AG09309 (cell line): Measurements from ENCODE around the gene A2M.

Source experiments
- DNase-seq: peaks from one replicate; pipeline ENCODE4 v3.0.0-alpha.2; 2010; ENCODE audit warnings: low read depth
- H3K4me3 ChIP-seq: 2 replicates; pipeline ENCODE4 v1.5.1; 2011; ENCODE audit warnings: mild to moderate bottlenecking, low read depth, low read length, moderate library complexity; ENCODE audit not compliant: control insufficient read depth
- TF ChIP-seq, protein P1 (sequence below): IDR thresholded peaks from 2 replicates; pipeline ENCODE4 v1.5.1; 2011; ENCODE audit warnings: mild to moderate bottlenecking, low read depth, low read length, inconsistent platforms; ENCODE audit not compliant: insufficient read depth, control insufficient read depth; ENCODE audit errors: missing control alignments

Gene A2M

DNA sequence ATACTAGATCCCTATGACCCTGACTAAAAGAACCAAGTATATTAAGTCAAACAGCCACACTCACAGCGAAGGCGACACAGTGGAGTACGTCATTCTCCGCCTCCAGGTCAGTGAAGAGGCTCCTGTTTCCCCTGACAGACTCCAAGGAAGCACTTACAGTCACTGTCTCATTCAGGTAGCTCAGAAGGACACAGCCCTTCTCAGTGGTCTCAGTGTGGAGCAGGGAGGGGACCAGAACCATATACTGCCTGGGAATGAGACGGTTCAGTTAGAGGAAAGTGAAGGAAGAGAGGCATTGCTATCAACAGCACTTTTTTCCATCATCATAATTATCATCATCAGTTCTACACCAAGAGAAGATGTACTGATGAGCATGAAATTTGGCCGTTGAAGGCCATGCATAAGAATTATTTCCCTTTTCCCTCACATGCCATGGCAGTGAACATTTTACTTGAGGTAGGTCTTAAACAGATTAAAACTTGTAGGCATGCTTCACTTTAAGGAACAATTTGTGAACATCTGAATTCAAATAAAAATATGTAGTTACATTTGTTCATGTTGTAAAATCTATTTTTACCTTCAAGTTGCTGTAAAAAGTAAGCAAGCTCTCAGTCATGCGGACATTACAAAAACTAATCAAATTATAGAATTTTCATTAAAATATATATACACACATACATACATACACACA is 2.3 kb downstream of the A2M start:
- TF ChIP-seq, protein P1, sequence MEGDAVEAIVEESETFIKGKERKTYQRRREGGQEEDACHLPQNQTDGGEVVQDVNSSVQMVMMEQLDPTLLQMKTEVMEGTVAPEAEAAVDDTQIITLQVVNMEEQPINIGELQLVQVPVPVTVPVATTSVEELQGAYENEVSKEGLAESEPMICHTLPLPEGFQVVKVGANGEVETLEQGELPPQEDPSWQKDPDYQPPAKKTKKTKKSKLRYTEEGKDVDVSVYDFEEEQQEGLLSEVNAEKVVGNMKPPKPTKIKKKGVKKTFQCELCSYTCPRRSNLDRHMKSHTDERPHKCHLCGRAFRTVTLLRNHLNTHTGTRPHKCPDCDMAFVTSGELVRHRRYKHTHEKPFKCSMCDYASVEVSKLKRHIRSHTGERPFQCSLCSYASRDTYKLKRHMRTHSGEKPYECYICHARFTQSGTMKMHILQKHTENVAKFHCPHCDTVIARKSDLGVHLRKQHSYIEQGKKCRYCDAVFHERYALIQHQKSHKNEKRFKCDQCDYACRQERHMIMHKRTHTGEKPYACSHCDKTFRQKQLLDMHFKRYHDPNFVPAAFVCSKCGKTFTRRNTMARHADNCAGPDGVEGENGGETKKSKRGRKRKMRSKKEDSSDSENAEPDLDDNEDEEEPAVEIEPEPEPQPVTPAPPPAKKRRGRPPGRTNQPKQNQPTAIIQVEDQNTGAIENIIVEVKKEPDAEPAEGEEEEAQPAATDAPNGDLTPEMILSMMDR: no peak
- H3K4me3 ChIP-seq: no peak overlapping the region
- no peak for DNase-seq

DNA sequence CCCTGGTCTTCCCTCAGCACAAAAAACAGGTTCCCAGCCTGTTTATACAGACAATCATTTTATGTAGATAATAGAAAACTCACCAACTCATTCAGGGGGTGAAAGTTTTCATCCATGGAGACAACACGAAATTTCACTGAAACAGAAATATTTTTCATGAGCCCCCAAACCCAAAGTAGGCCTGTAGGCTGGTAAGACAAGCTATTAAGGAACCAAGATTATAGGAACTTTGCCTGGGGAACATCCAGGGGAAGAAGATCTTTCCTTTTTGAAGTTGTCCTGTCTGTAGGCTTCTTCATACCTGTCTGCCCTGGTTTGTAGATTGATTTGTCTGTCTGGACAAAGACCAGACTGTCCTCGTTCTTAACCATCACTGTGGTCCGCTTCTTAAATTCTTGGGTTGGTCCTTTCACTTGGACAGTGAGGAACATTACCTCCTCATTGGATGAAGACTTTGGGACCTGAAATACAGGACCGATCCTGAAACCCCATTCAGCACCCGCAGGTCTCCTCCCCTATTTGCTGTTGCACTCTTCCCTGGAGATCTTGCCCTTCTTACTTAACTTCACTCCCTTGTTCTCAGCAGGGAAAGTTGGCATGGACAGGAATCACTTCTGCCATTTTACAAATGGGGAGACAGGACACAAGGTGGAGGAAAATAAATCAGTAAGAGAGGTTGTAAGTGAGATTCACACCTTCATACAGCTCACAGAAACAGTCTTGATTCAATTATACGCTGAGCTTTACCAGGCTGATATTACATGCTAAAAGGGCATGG is 3.5 kb downstream of the A2M start:
- TF ChIP-seq, protein P1: no peak
- no peak for DNase-seq
- no peak overlapping the region for H3K4me3 ChIP-seq

DNA sequence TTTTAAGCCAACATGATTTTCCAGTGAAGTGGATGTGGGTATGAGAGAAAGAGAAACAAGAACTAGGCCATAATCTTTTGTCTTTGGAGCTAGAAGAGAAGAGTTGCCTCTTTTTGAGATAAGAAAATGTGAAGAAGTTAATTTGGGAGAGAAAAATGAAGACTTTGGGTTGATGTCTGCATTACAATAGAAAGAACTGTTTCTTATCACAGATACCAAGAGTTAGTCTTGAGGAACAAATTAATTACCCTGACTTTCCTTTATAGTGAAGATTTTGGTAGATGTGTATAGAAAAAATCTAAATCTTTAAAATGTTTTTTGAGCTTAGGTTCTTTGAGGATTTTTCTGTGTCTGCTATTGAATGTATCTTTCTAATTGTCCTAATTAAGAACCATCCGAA is 4.2 kb downstream of the A2M start:
- DNase-seq: no peak
- H3K4me3 ChIP-seq: no peak overlapping the region

DNA sequence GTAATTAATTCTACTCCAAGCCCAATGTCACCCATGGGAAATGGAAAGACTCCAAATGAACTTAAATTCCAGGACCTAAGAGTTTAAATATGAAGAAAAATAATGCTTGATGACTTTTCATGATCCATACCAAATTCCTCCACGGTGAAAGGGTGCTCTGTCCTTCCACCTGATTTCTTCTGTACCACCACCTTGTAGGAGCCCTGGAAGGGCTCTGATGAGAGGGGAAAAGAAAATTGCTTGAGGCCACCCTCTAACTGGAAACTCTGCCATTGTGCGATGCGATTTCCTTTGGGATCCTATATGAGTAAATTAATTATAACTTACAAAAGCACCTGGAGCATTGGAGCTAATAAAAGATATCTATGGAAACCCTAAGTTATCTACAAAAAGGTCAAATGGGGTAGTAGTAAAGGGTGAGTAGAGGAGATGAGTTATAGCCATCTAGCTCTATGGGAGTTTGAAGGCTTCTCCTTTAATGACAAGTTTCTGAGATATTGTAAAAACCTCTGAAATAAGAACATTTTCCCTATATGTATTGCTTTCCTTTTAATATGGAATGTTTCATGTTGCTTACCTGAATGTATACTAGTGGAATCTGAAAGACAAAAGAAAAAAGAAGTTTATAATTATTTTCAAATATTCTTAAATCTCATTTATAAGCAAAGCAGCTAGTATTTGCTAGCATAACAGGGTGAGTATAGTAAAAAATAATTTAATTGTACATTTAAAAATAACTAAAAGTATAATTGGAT is 5.8 kb downstream of the A2M start:
- DNase-seq: no peak
- TF ChIP-seq, protein P1: no peak
- no peak overlapping the region for H3K4me3 ChIP-seq

More for the DNA sequence above, 4.2 kb downstream of the A2M start:
- TF ChIP-seq, protein P1: no peak

DNA sequence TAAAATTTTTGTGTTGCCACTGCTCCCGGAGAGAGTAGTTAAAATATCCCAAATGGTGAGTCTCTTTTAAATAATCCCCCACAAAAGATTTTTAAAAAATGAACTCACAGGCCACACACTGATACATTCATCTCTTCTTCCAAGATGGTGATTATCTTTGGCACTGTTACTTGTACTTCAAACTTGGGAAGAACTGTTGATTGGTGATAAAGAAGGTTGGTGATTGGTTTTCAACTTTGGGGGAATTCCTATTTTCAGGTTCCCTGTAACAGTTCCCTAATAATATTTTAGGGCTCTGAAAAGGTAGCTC is 6.6 kb downstream of the A2M start:
- no peak for DNase-seq
- TF ChIP-seq, protein P1: no peak
- no peak overlapping the region for H3K4me3 ChIP-seq

DNA sequence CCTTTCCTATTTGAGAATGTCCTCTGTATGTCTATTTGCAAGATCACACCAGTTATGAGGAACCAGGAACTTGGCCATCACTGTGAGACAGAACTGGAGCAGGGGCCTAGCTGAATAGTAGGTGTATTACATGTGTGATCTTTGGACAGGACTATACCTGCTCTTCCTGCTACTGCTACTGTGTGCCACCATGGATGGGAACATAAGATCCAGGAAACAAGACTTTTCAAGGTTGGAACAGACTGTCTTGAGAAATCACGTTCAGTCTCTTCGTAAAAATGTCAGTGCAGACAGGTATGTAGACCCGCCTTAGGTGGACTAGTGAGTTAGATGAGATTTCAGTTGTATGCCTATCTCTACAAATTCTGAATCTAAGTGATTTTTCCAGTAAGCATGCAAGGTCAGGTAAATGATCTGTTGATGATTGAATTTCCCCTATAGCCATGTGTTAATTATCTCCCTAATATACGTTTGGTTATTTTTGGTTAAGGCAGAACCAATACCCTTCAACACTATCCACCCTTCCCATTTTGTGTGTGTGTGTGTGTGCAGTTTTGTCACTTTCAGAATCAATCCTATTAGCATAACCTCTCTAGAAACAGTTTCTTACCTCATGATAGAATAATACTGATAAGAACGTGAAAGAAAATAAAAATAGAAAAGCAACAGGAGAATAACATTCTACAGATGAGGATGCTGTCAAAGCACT is 7.1 kb downstream of the A2M start:
- TF ChIP-seq, protein P1: no peak
- DNase-seq: no peak
- no peak overlapping the region for H3K4me3 ChIP-seq
